Measurements from ENCODE around the gene FASTKD3. TPM values are rescaled to one million over a fixed set of nuclear protein-coding genes. Genes with fewer than 3 reads are reported as not detected.

FASTKD3 gene
- total and polyA plus RNA-seq, 10 of the 15 experiments (the other 5 are each of a cell fraction or from before 2014, with no cell fraction given) = 12.1 to 59.6 (median 25.3) TPM

DNA sequence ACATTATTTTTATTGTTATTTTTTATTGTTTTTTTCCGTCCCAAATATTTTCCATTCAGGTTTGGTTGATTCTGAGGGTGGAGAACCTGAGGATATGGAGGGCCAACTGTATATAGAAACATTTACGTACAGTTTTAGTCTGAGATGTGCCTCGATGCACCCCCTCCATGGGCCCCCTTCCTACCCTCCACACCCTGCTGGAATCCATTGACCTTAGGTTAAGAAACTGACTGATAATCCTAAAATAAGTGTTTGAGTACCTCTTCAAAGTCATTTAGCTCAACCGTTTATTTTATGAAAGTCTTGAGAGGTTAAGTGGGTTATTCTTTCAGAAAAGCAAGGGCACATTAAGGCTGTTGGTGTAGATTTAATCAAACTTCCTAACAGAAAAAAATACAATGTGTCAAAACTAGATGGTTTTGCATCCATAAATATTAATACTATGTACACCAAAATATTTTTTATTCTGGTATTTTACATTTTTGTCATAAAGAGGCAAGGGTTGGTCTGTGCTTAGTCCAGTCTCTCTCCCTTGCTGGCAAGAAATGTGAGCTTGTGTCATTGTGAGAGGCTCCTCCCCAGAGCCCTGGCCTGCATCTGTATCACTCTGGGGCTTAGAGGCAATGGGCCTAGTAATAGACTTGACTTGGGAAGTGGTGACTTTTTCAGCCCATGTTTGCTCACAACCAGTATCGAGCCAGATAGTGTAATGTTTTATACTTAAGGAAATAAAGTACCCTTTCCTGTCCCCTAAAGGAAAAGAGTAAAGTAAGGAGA is 15.8 kb upstream of the FASTKD3 start:
- in situ Hi-C loops (cut with MboI) = no loop called here
- DNase-seq (ENCODE audit: low read depth, low spot score) = no peak

DNA sequence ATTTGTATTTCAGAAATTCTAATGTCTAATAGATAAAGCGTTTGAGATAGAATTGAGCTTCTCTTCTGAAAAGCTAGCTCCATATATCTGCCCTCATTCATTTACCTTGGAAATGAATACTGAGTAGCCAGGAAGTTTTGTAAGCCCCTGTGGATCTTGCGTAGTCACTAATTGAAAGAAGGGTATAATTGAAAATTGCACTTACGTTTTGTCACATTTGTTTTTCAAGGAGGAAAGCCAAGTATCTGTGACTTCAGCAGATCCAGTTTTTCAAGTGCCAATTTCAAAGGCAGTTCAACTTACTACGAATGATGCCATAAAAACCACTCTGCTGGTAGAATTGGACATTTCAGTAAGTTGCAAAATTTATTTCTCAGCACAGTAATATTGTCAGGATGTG is 14.1 kb upstream of the FASTKD3 start:
- DNase-seq (ENCODE audit: low read depth, low spot score) (no peak), FAIRE-seq (no peak), ATAC-seq (no peak)
- H4K20me1 ChIP-seq (ENCODE audit: control insufficient read depth, insufficient read depth) = 0 out of 2 replicates have a peak, but pooled peaks cover 3% of the 10 kb centered on the region
- no TSS peak for BruUV-seq (replicated peaks)
- no peaks in the 10 kb centered on the region for H3K9me3 ChIP-seq (replicated peaks; ENCODE audit: control insufficient read depth, insufficient read depth, low read length)
- no peak overlapping the region for H3K27ac ChIP-seq (ENCODE audit: control insufficient read depth, insufficient read depth)
- 95% methylated on average over 4 of the region's 4 CpGs for WGBS (ENCODE audit: insufficient coverage, insufficient replicate concordance, low lambda C conversion rate, missing lambda C conversion rate)
- intact Hi-C loops (cut with micrococcal nuclease; ENCODE audit: unreplicated experiment) = no loop called here
- ChIA-PET RAD21 (ENCODE audit: unreplicated experiment) (no interaction called here), CTCF (no interaction called here), SMC1A (ENCODE audit: uncharacterized antibody, unreplicated experiment) (interaction anchor here (0.7 to 1.3 kb wide), 2 partner anchors 43 to 53 kb away, joined by 3 to 4 read pairs; no protein-coding TSS in a partner anchor), POLR2A (no interaction called here)
- no peak overlapping the region for H2AFZ ChIP-seq (ENCODE audit: control insufficient read depth, low read depth, low read length)
- H3K4me1 ChIP-seq (ENCODE audit: control insufficient read depth, insufficient read depth, low read length) = peaks cover 10% of the 10 kb centered on the region
- H3K36me3 ChIP-seq (ENCODE audit: control insufficient read depth in 2 of 2, insufficient read depth in 2 of 2, low read length in 1 of 2) = peaks cover 14 to 35% of the 10 kb centered on the region in 2 experiments
- H3K4me3 ChIP-seq = no peak overlapping the region
- in situ Hi-C loops (cut with MboI) = no loop called here
- no peak overlapping the region for H3K9ac ChIP-seq (ENCODE audit: control insufficient read depth, insufficient read depth, low read length)
- peaks cover 1% of the 10 kb centered on the region for H3K79me2 ChIP-seq (ENCODE audit: control insufficient read depth, insufficient read depth, low read length)
- no peak overlapping the region for H3K4me2 ChIP-seq (ENCODE audit: control insufficient read depth, insufficient read depth)
- H3K27me3 ChIP-seq (replicated peaks in 1 of 2; ENCODE audit: control insufficient read depth in 2 of 2, insufficient read depth in 2 of 2, low read length in 1 of 2) = no peaks in the 10 kb centered on the region
- TF ChIP-seq, protein P1, sequence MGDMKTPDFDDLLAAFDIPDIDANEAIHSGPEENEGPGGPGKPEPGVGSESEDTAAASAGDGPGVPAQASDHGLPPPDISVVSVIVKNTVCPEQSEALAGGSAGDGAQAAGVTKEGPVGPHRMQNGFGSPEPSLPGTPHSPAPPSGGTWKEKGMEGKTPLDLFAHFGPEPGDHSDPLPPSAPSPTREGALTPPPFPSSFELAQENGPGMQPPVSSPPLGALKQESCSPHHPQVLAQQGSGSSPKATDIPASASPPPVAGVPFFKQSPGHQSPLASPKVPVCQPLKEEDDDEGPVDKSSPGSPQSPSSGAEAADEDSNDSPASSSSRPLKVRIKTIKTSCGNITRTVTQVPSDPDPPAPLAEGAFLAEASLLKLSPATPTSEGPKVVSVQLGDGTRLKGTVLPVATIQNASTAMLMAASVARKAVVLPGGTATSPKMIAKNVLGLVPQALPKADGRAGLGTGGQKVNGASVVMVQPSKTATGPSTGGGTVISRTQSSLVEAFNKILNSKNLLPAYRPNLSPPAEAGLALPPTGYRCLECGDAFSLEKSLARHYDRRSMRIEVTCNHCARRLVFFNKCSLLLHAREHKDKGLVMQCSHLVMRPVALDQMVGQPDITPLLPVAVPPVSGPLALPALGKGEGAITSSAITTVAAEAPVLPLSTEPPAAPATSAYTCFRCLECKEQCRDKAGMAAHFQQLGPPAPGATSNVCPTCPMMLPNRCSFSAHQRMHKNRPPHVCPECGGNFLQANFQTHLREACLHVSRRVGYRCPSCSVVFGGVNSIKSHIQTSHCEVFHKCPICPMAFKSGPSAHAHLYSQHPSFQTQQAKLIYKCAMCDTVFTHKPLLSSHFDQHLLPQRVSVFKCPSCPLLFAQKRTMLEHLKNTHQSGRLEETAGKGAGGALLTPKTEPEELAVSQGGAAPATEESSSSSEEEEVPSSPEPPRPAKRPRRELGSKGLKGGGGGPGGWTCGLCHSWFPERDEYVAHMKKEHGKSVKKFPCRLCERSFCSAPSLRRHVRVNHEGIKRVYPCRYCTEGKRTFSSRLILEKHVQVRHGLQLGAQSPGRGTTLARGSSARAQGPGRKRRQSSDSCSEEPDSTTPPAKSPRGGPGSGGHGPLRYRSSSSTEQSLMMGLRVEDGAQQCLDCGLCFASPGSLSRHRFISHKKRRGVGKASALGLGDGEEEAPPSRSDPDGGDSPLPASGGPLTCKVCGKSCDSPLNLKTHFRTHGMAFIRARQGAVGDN (IDR thresholded peaks at IDR 0.05) = no peak
- TF ChIP-seq MEF2B (IDR thresholded peaks at IDR 0.05; ENCODE audit: partially characterized antibody, poor library complexity, severe bottlenecking) (no peak), KAT2A (conservative IDR thresholded peaks at IDR 0.05; ENCODE audit: control insufficient read depth, low read depth, low read length) (no peak), STAT1 (conservative IDR thresholded peaks at IDR 0.05) (no peak), TCF7 (IDR thresholded peaks at IDR 0.05; ENCODE audit: borderline replicate concordance) (no peak), ESRRA (IDR thresholded peaks at IDR 0.05; ENCODE audit: low read length) (no peak), NBN (IDR thresholded peaks at IDR 0.05) (no peak)
- TF ChIP-seq, protein P2, sequence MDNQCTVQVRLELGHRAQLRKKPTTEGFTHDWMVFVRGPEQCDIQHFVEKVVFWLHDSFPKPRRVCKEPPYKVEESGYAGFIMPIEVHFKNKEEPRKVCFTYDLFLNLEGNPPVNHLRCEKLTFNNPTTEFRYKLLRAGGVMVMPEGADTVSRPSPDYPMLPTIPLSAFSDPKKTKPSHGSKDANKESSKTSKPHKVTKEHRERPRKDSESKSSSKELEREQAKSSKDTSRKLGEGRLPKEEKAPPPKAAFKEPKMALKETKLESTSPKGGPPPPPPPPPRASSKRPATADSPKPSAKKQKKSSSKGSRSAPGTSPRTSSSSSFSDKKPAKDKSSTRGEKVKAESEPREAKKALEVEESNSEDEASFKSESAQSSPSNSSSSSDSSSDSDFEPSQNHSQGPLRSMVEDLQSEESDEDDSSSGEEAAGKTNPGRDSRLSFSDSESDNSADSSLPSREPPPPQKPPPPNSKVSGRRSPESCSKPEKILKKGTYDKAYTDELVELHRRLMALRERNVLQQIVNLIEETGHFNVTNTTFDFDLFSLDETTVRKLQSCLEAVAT (IDR thresholded peaks at IDR 0.05) = no peak

More for the DNA sequence above, 15.8 kb upstream of the FASTKD3 start:
- ATAC-seq (no peak), FAIRE-seq (no peak)
- no peak overlapping the region for H3K27ac ChIP-seq (ENCODE audit: control insufficient read depth, insufficient read depth)
- WGBS (ENCODE audit: insufficient coverage, insufficient replicate concordance, low lambda C conversion rate, missing lambda C conversion rate) = over 99% methylated on average over 5 of the region's 5 CpGs
- peaks cover 1% of the 10 kb centered on the region for H3K79me2 ChIP-seq (ENCODE audit: control insufficient read depth, insufficient read depth, low read length)
- H3K36me3 ChIP-seq (ENCODE audit: control insufficient read depth in 2 of 2, insufficient read depth in 2 of 2, low read length in 1 of 2) = peaks cover 18 to 33% of the 10 kb centered on the region in 2 experiments
- no peak overlapping the region for H3K4me3 ChIP-seq
- no peaks in the 10 kb centered on the region for H3K27me3 ChIP-seq (replicated peaks in 1 of 2; ENCODE audit: control insufficient read depth in 2 of 2, insufficient read depth in 2 of 2, low read length in 1 of 2)
- intact Hi-C loops (cut with micrococcal nuclease; ENCODE audit: unreplicated experiment) = no loop called here
- H2AFZ ChIP-seq (ENCODE audit: control insufficient read depth, low read depth, low read length) = no peak overlapping the region
- BruUV-seq (replicated peaks) = no TSS peak
- POLR2A ChIA-PET = interaction anchor here (1.3 kb wide), 1 partner anchor 16 kb away, joined by 3 read pairs; the partner anchor contains the start of genes FASTKD3 and MTRR
- no peaks in the 10 kb centered on the region for H3K9me3 ChIP-seq (replicated peaks; ENCODE audit: control insufficient read depth, insufficient read depth, low read length)
- SMC1A ChIA-PET (ENCODE audit: uncharacterized antibody, unreplicated experiment) = interaction anchor here (0.6 to 0.7 kb wide), 2 partner anchors 13 to 14 kb away, joined by 3 read pairs; no protein-coding TSS in a partner anchor
- TF ChIP-seq RBBP5 (conservative IDR thresholded peaks at IDR 0.05) (no peak), JUNB (IDR thresholded peaks at IDR 0.05) (no peak), TAF1 (IDR thresholded peaks at IDR 0.05; ENCODE audit: borderline replicate concordance, low read depth, low read length) (no peak), SMAD5 (IDR thresholded peaks at IDR 0.05; ENCODE audit: low read depth) (no peak), EZH2 (IDR thresholded peaks at IDR 0.05; ENCODE audit: borderline replicate concordance, control insufficient read depth, low read depth, low read length) (no peak), SREBF1 (IDR thresholded peaks at IDR 0.05; ENCODE audit: low read length) (no peak), NFYB (IDR thresholded peaks at IDR 0.05; ENCODE audit: insufficient read depth, low read depth, low read length) (no peak), SMARCA5 (IDR thresholded peaks at IDR 0.05) (no peak)
- CTCF ChIA-PET = interaction anchor here (0.6 to 6.8 kb wide), 3 partner anchors 12 to 1271 kb away, joined by 3 to 92 read pairs (median 3); partner anchors contain the start of genes FASTKD3 and MTRR
- RAD21 ChIA-PET (ENCODE audit: unreplicated experiment) = no interaction called here
- H3K9ac ChIP-seq (ENCODE audit: control insufficient read depth, insufficient read depth, low read length) = no peak overlapping the region
- H4K20me1 ChIP-seq (ENCODE audit: control insufficient read depth, insufficient read depth) = 0 out of 2 replicates have a peak, but pooled peaks cover under 1% of the 10 kb centered on the region
- H3K4me1 ChIP-seq (ENCODE audit: control insufficient read depth, insufficient read depth, low read length) = no peaks in the 10 kb centered on the region
- H3K4me2 ChIP-seq (ENCODE audit: control insufficient read depth, insufficient read depth) = no peak overlapping the region
